Smooth muscle cell (in vitro differentiated cells): Measurements from ENCODE around the gene ADAMTS18. TPM values are rescaled to one million over a fixed set of nuclear protein-coding genes. Genes with fewer than 3 reads are reported as not detected.

ENCODE experiments used
- DNase-seq: peaks from one replicate; lab custom pipeline; 2025; ENCODE audit not compliant: unreplicated experiment; lab: John Stamatoyannopoulos, UW
- H2AFZ ChIP-seq: fragments of 200-600 bp; sonication (generic); 2 replicates; pipeline ENCODE4 v1.6.0; 2016; ENCODE audit warnings: antibody characterized with exemption, low read depth, mild to moderate bottlenecking
- H3F3A ChIP-seq: fragments of 200-600 bp; sonication (generic); 2 replicates; pipeline ENCODE4 v1.6.0; 2017; ENCODE audit warnings: antibody characterized with exemption, low read depth
- H3K27ac ChIP-seq: fragments of 200-600 bp; sonication (generic); 2 replicates; pipeline ENCODE4 v1.5.1; 2016; ENCODE audit warnings: low read depth, mild to moderate bottlenecking
- H3K27me3 ChIP-seq: fragments of 200-600 bp; sonication (generic); 2 replicates; pipeline ENCODE4 v1.6.1; 2016; ENCODE audit warnings: low read depth, mild to moderate bottlenecking
- H3K36me3 ChIP-seq: fragments of 200-600 bp; sonication (generic); 2 replicates; pipeline ENCODE4 v1.5.1; 2016; ENCODE audit warnings: low read depth
- H3K4me1 ChIP-seq: fragments of 200-600 bp; sonication (generic); 2 replicates; pipeline ENCODE4 v1.5.1; 2016; ENCODE audit warnings: low read depth
- H3K4me2 ChIP-seq: fragments of 200-600 bp; sonication (generic); 2 replicates; pipeline ENCODE4 v1.6.0; 2016; ENCODE audit warnings: mild to moderate bottlenecking
- H3K4me3 ChIP-seq: fragments of 200-600 bp; sonication (generic); 2 replicates; pipeline ENCODE4 v1.5.1; 2016; ENCODE audit warnings: mild to moderate bottlenecking
- H3K79me2 ChIP-seq: fragments of 200-600 bp; sonication (generic); 2 replicates; pipeline ENCODE4 v1.6.0; 2016; ENCODE audit warnings: low read depth, mild to moderate bottlenecking
- H3K9ac ChIP-seq: fragments of 200-600 bp; sonication (generic); 2 replicates; pipeline ENCODE4 v1.6.0; 2016; ENCODE audit warnings: low read depth
- H3K9me3 ChIP-seq: fragments of 200-600 bp; sonication (generic); replicated peaks from 2 replicates; pipeline ENCODE4 v1.5.1; 2016; ENCODE audit warnings: low read depth
- H4K20me1 ChIP-seq: fragments of 200-600 bp; sonication (generic); 2 replicates; pipeline ENCODE4 v1.6.0; 2016; ENCODE audit warnings: low read depth
- WGBS: methylation state at CpG from one replicate; pipeline ENCODE4 v1.1.7; 2016; ENCODE audit warnings: low lambda C conversion rate; 5-methylcytosine and 5-hydroxymethylcytosine counted together
- polyA plus RNA-seq: library from polyadenylated mRNA; unstranded; fragments of >200 nt; fragmentation: Nextera tagmentation; extraction: Ambion mirVana; gene quantifications from 2 replicates; pipeline ENCODE4 v1.2.1, GENCODE V29; 2016
- total RNA-seq: library from RNA; depleted of rRNA; stranded (reverse); fragments of >200 nt; gene quantifications from 2 replicates; pipeline ENCODE4 v1.2.3, GENCODE V29; 2014
- TF ChIP-seq, protein P1 (sequence below): fragments of 200-600 bp; sonication (generic); IDR thresholded peaks from 2 replicates; pipeline ENCODE4 v1.5.1; 2017; ENCODE audit warnings: borderline replicate concordance, mild to moderate bottlenecking, antibody characterized with exemption; ENCODE audit not compliant: insufficient read depth, poor library complexity, severe bottlenecking

The ADAMTS18 gene
- total and polyA plus RNA-seq, 2 experiments from 2014 or later = 0.05 to 4.4 TPM

DNA sequence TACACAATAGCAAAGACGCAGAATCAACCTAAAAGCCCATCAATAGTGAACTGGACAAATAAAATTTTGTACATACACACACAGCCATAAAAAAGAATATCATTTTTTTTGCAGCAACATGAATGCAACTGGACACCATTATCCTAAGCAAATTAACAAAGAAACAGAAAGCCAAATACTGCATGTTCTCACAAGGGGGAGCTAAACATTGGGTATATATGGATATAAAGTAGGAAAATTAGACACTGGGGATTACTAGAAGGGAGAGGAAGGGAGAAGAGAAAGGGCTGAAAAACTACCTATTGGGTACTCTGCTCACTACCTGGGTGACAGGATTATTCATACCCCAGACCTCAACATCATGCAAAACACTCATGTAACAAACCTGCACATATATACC, 28.2 kb downstream of the ADAMTS18 start:
- WGBS = 94% methylated on average over 1 of the region's 1 CpG
- Histone ChIP-seq H3K79me2 (peaks cover 3% of the 10 kb centered on the region), H4K20me1 (no peaks in the 10 kb centered on the region), H2AFZ (no peak overlapping the region), H3F3A (no peaks in the 10 kb centered on the region), H3K27me3 (no peaks in the 10 kb centered on the region), H3K9me3 (no peaks in the 10 kb centered on the region), H3K4me3 (no peak overlapping the region), H3K9ac (no peak overlapping the region), H3K4me1 (peaks cover 6% of the 10 kb centered on the region), H3K27ac (no peak overlapping the region), H3K36me3 (no peaks in the 10 kb centered on the region), H3K4me2 (no peak overlapping the region)
- DNase-seq = no peak
- TF ChIP-seq, protein P1, sequence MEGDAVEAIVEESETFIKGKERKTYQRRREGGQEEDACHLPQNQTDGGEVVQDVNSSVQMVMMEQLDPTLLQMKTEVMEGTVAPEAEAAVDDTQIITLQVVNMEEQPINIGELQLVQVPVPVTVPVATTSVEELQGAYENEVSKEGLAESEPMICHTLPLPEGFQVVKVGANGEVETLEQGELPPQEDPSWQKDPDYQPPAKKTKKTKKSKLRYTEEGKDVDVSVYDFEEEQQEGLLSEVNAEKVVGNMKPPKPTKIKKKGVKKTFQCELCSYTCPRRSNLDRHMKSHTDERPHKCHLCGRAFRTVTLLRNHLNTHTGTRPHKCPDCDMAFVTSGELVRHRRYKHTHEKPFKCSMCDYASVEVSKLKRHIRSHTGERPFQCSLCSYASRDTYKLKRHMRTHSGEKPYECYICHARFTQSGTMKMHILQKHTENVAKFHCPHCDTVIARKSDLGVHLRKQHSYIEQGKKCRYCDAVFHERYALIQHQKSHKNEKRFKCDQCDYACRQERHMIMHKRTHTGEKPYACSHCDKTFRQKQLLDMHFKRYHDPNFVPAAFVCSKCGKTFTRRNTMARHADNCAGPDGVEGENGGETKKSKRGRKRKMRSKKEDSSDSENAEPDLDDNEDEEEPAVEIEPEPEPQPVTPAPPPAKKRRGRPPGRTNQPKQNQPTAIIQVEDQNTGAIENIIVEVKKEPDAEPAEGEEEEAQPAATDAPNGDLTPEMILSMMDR = peak; percentile 15

DNA sequence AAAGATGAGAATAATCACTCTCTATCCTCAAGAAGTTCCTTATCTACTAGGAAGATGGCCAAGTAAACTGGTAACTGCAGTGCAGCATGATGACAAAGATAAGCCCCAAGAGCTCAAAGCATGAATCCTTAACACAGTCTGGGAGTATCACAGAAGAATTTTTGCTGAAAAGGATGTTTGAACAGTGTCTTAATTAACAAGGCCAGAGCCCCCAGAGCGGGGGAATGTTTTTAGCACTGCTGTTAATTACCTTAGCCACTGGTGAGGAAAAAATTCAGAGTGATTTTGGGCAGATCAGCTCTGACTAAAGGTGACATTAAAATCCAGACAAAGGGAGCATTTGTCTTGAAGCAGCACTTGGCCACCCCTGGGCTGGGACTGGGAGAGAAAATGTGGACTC, 30.1 kb downstream of the ADAMTS18 start:
- WGBS = 12% methylated on average over 1 of the region's 1 CpG

DNA sequence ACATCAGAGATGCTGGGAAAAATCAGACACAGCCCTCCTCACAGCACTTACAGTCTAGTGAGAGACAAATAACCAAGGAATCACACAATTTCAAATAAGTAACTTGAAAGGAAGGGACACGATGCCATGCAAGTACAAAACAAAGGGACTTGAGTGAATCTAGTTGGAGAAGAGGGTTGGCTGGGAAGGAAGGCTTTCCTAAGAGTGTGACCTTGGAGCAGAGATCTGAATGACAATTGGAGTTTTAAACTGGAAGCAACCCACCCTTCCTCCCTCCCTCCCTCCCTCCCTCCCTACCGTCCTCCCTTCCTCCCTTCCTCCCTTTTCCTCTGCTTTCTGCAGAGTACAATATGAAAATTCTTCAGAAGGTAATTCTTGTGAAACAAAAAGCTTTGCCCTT, 31.1 kb downstream of the ADAMTS18 start:
- TF ChIP-seq, protein P1 = no peak
- H3F3A ChIP-seq = no peaks in the 10 kb centered on the region
- H3K27me3 ChIP-seq = no peaks in the 10 kb centered on the region
- 91% methylated on average over 1 of the region's 2 CpGs for WGBS
- H3K4me1 ChIP-seq = peaks cover 6% of the 10 kb centered on the region
- no peak overlapping the region for H3K4me2 ChIP-seq
- H3K79me2 ChIP-seq = peaks cover 3% of the 10 kb centered on the region
- no peaks in the 10 kb centered on the region for H3K9me3 ChIP-seq
- DNase-seq = no peak
- no peak overlapping the region for H3K9ac ChIP-seq
- H4K20me1 ChIP-seq = no peaks in the 10 kb centered on the region
- H3K36me3 ChIP-seq = no peaks in the 10 kb centered on the region
- no peak overlapping the region for H2AFZ ChIP-seq
- no peak overlapping the region for H3K4me3 ChIP-seq
- H3K27ac ChIP-seq = no peak overlapping the region

More for the DNA sequence above, 30.1 kb downstream of the ADAMTS18 start:
- no peak overlapping the region for H3K27ac ChIP-seq
- H3K79me2 ChIP-seq = peaks cover 3% of the 10 kb centered on the region
- H3F3A ChIP-seq = no peaks in the 10 kb centered on the region
- no peaks in the 10 kb centered on the region for H3K9me3 ChIP-seq
- no peaks in the 10 kb centered on the region for H3K36me3 ChIP-seq
- H3K27me3 ChIP-seq = no peaks in the 10 kb centered on the region
- no peak overlapping the region for H3K4me3 ChIP-seq
- H3K9ac ChIP-seq = no peak overlapping the region
- no peak for DNase-seq
- H4K20me1 ChIP-seq = no peaks in the 10 kb centered on the region
- H3K4me1 ChIP-seq = peaks cover 6% of the 10 kb centered on the region
- no peak overlapping the region for H3K4me2 ChIP-seq
- H2AFZ ChIP-seq = no peak overlapping the region
- TF ChIP-seq, protein P1 = no peak

DNA sequence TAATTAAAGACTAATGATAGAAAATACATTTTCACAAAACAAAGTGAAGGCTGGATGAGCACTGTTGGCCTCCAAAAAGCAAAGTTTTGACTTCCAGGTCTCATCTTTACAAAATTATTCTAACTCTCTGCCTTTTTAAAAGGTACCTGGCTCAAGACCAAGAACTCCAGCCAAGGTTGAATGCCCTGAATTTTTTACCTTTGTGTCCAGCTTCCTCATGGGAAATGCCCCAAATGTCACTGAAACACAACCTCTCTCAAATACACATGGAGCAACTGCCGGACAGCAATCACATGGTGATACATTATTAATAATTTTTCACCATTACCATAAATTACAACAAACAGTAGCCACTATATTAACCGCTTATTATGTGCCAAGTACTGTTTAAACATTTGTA, 32.2 kb downstream of the ADAMTS18 start:
- no peak overlapping the region for H3K4me2 ChIP-seq
- no peak overlapping the region for H2AFZ ChIP-seq
- H3K27ac ChIP-seq = no peak overlapping the region
- 96% methylated on average over 2 of the region's 2 CpGs for WGBS
- no peaks in the 10 kb centered on the region for H4K20me1 ChIP-seq
- TF ChIP-seq, protein P1 = no peak
- no peak overlapping the region for H3K4me3 ChIP-seq
- H3K36me3 ChIP-seq = no peaks in the 10 kb centered on the region
- no peaks in the 10 kb centered on the region for H3K9me3 ChIP-seq
- peaks cover 6% of the 10 kb centered on the region for H3K4me1 ChIP-seq
- peaks cover 3% of the 10 kb centered on the region for H3K79me2 ChIP-seq
- H3K9ac ChIP-seq = no peak overlapping the region
- no peak for DNase-seq
- H3F3A ChIP-seq = no peaks in the 10 kb centered on the region
- no peaks in the 10 kb centered on the region for H3K27me3 ChIP-seq
